ENCODE results near the gene MPND. TPM values are rescaled to one million over a fixed set of nuclear protein-coding genes. Genes with fewer than 3 reads are reported as not detected.

Gene MPND
- 10 to 100 TPM; 10.7 to 27.3 (median 22.6) TPM for total RNA-seq
- 10.4 TPM for total RNA-seq (2013)
- total RNA-seq = 2.9 to 20.3 (median 11.8) reads per million in 29 experiments

- ChIA-PET CTCF (interaction anchor here (0.6 to 2.8 kb wide), 13 partner anchors 9 to 128 kb away, joined by 3 to 39 read pairs (median 4); partner anchors contain the start of genes CHAF1A (in 1 of the 2), HDGFL2 (in 1 of the 2), SH3GL1 (in 1 of the 2) and YJU2 (in 1 of the 2)), POLR2A (interaction anchor here (0.5 to 1.7 kb wide), 9 partner anchors 9 to 274 kb away, joined by 3 to 13 read pairs (median 4); partner anchors contain the start of gene YJU2 (in 1 of the 2))
- 4% methylated on average over 101 of the region's 101 CpGs for WGBS (ENCODE audit: insufficient coverage)
Measured at GRCh38 chr19:4343370-4344307, at the start of gene MPND. MPND (plus strand) TSS chr19:4343562; CDS start chr19:4343594, 32 bp downstream.

DNA sequence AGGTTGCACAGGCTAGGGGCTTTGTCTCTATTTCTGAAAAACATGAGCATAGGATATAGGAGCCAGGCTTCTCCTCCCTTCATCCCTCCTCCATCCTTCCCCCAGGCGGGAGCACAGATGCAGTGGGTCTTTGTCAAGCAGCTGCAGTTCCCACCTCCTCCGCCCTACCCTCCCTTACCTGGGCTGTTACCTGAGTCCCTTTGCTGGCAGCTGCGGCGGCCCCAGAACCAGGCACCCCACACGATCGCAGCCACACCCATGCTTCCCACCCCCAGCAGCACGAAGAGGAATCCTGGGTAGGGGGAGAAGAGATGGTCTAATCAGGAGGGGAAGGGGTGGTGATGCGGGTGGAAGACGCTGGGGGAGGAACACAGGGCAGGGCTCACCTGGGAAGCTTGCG, 49.0 kb upstream of the MPND start:
- Histone ChIP-seq H3K27me3 (replicated peaks in 1 of 2; ENCODE audit: control insufficient read depth in 2 of 2, extremely low read depth in 1 of 2, insufficient read depth in 2 of 2, low read length in 1 of 2) (peaks cover 0 to 16% of the 10 kb centered on the region in 2 experiments), H3K4me3 (ENCODE audit: control insufficient read depth in 1 of 2, extremely low read depth in 1 of 2, low read length in 1 of 2) (no peak overlapping the region), H3K9me3 (no peaks in the 10 kb centered on the region), H3K27ac (ENCODE audit: low read length) (no peak overlapping the region), H3K4me1 (ENCODE audit: control insufficient read depth in 1 of 2, extremely low read depth in 1 of 2, insufficient read depth in 2 of 2, low read length in 2 of 2) (peaks cover 4 to 5% of the 10 kb centered on the region in 2 experiments), H3K36me3 (ENCODE audit: control insufficient read depth in 2 of 2, extremely low read depth in 1 of 2, insufficient read depth in 1 of 2, low read length in 1 of 2) (peaks cover 0 to 13% of the 10 kb centered on the region in 2 donors)
- CTCF ChIA-PET = interaction anchor here in 1 of 2 donors (0.5 kb wide), 1 partner anchor 230 kb away, joined by 4 read pairs; no protein-coding TSS in a partner anchor
- Mint-ChIP-seq H3K36me3 (no peaks in the 10 kb centered on the region), H3K9me3 (no peaks in the 10 kb centered on the region), H3K27me3 (peaks cover 0 to 2% of the 10 kb centered on the region in 2 donors), H3K27ac (no peak overlapping the region), H3K4me1 (peaks cover 5 to 7% (median 5%) of the 10 kb centered on the region in 3 donors), H3K4me3 (no peak overlapping the region)
- 100% methylated on average over 1 of the region's 10 CpGs for WGBS (ENCODE audit: insufficient coverage)
- POLR2A ChIA-PET = no interaction called here
- ATAC-seq (replicated peaks in 1 of 4) (no peak), DNase-seq (no peak)

More at GRCh38 chr19:4343370-4344307, at the start of gene MPND:
- H3K4me3 ChIP-seq (ENCODE audit: control insufficient read depth in 1 of 2, extremely low read depth in 1 of 2, low read length in 1 of 2) = peak within 1 kb of the TSS; percentile 73 to 96
- H3K4me3 Mint-ChIP-seq = peak within 1 kb of the TSS; percentile 84 to 90 (median 89)
- peaks cover 6 to 37% of the 10 kb centered on the region in 2 experiments for H3K4me1 ChIP-seq (ENCODE audit: control insufficient read depth in 1 of 2, extremely low read depth in 1 of 2, insufficient read depth in 2 of 2, low read length in 2 of 2)
- peak within 1 kb of the TSS; percentile 84 to 94 for H3K27ac Mint-ChIP-seq
- H3K36me3 ChIP-seq (ENCODE audit: control insufficient read depth in 2 of 2, extremely low read depth in 1 of 2, insufficient read depth in 1 of 2, low read length in 1 of 2) = peaks cover 0 to 3% of the 10 kb centered on the region in 2 donors
- no peaks in the 10 kb centered on the region for H3K27me3 Mint-ChIP-seq
- no peaks in the 10 kb centered on the region for H3K27me3 ChIP-seq (replicated peaks in 1 of 2; ENCODE audit: control insufficient read depth in 2 of 2, extremely low read depth in 1 of 2, insufficient read depth in 2 of 2, low read length in 1 of 2)
- H3K4me1 Mint-ChIP-seq = peaks cover 23 to 34% (median 31%) of the 10 kb centered on the region in 3 donors
- DNase-seq (peak; percentile 82 to 95 (median 90)), ATAC-seq (replicated peaks in 1 of 4) (peak; percentile 76 to 84 (median 80))
- H3K27ac ChIP-seq (ENCODE audit: low read length) = peak within 1 kb of the TSS; percentile 86
- peaks cover 6% of the 10 kb centered on the region for H3K36me3 Mint-ChIP-seq
- H3K9me3 Mint-ChIP-seq = no peaks in the 10 kb centered on the region
- no peaks in the 10 kb centered on the region for H3K9me3 ChIP-seq

- Histone ChIP-seq H3K4me3 (ENCODE audit: control insufficient read depth in 1 of 2, extremely low read depth in 1 of 2, low read length in 1 of 2) (no peak overlapping the region), H3K36me3 (ENCODE audit: control insufficient read depth in 2 of 2, extremely low read depth in 1 of 2, insufficient read depth in 1 of 2, low read length in 1 of 2) (peaks cover 0 to 13% of the 10 kb centered on the region in 2 donors), H3K9me3 (no peaks in the 10 kb centered on the region), H3K27me3 (replicated peaks in 1 of 2; ENCODE audit: control insufficient read depth in 2 of 2, extremely low read depth in 1 of 2, insufficient read depth in 2 of 2, low read length in 1 of 2) (peaks cover 0 to 16% of the 10 kb centered on the region in 2 experiments), H3K27ac (ENCODE audit: low read length) (no peak overlapping the region), H3K4me1 (ENCODE audit: control insufficient read depth in 1 of 2, extremely low read depth in 1 of 2, insufficient read depth in 2 of 2, low read length in 2 of 2) (peaks cover 6 to 14% of the 10 kb centered on the region in 2 experiments)
- ChIA-PET POLR2A (no interaction called here), CTCF (no interaction called here)
- Mint-ChIP-seq H3K4me3 (no peak overlapping the region), H3K9me3 (no peaks in the 10 kb centered on the region), H3K4me1 (peaks cover 9 to 13% (median 11%) of the 10 kb centered on the region in 3 donors), H3K27me3 (peaks cover 0 to 2% of the 10 kb centered on the region in 2 donors), H3K27ac (no peak overlapping the region), H3K36me3 (no peaks in the 10 kb centered on the region)
- no peak for ATAC-seq (replicated peaks in 1 of 4)
- 73% methylated on average over 4 of the region's 14 CpGs for WGBS (ENCODE audit: insufficient coverage)
- DNase-seq = no peak
Measured at GRCh38 chr19:4295972-4296771, 47.2 kb upstream of the MPND start.

DNA sequence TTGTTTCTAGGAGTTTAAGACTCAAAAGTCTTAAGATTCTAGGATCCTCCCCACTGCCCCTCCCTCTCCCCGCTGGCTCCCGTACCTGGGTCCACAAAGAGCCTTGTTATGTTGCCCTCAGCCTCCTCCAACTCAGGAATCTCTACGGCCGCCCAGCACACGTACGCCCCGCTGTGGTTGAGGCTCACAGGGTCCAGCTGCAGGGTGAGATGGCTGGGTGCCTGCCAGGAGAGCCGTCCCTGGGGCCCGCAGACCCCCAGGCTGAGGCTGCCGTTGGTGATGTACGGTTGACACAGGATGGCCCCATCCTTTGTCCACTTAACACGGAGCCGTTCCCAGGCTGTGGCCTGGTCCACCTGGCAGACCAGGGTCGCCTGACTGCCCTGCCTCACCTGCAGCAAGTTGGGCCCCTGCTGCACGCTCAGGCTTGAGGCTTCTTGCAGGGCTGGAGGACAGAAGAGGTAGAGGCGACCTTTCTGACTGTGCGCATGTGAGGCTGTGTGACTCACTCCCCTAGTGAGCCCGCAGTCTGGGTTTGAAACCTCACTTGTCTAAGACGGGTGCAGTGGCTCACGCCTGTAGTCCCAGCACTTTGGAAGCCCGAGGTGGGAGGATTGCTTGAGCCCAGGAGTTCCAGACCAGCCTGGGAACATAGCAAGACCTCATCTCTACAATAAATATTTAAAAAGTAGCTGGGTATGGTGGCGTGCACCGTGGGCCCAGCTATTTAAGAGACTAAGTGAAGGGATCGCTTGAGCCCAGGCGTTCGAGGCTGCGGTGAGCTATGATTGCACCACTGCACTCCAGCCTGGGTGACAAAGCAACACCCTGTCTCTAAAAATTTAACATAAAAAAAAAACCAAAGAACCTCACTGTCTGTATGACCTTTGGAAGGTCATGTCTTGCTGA, 45.2 kb upstream of the MPND start:
- CTCF ChIA-PET = interaction anchor here in 1 of 2 donors (0.7 kb wide), 1 partner anchor 32 kb away, joined by 3 read pairs; no protein-coding TSS in a partner anchor
- POLR2A ChIA-PET = no interaction called here
- 78% methylated on average over 17 of the region's 27 CpGs for WGBS (ENCODE audit: insufficient coverage)
- H3K27ac ChIP-seq (ENCODE audit: low read length) = no peak overlapping the region
- DNase-seq = peak in 1 of 35 experiments; percentile 5
- no peak overlapping the region for H3K4me3 Mint-ChIP-seq
- H3K36me3 ChIP-seq (ENCODE audit: control insufficient read depth in 2 of 2, extremely low read depth in 1 of 2, insufficient read depth in 1 of 2, low read length in 1 of 2) = peaks cover 0 to 13% of the 10 kb centered on the region in 2 donors
- H3K4me1 ChIP-seq (ENCODE audit: control insufficient read depth in 1 of 2, extremely low read depth in 1 of 2, insufficient read depth in 2 of 2, low read length in 2 of 2) = peaks cover 12 to 28% of the 10 kb centered on the region in 2 experiments
- H3K4me1 Mint-ChIP-seq = peaks cover 26 to 32% (median 27%) of the 10 kb centered on the region in 3 donors
- no peaks in the 10 kb centered on the region for H3K9me3 Mint-ChIP-seq
- H3K4me3 ChIP-seq (ENCODE audit: control insufficient read depth in 1 of 2, extremely low read depth in 1 of 2, low read length in 1 of 2) = no peak overlapping the region
- H3K27me3 Mint-ChIP-seq = peaks cover 0 to 2% of the 10 kb centered on the region in 2 donors
- H3K27ac Mint-ChIP-seq = peak overlapping the region; percentile 77 to 85
- no peaks in the 10 kb centered on the region for H3K36me3 Mint-ChIP-seq
- H3K9me3 ChIP-seq = no peaks in the 10 kb centered on the region
- no peak for ATAC-seq (replicated peaks in 1 of 4)
- H3K27me3 ChIP-seq (replicated peaks in 1 of 2; ENCODE audit: control insufficient read depth in 2 of 2, extremely low read depth in 1 of 2, insufficient read depth in 2 of 2, low read length in 1 of 2) = peaks cover 0 to 16% of the 10 kb centered on the region in 2 experiments

- POLR2A ChIA-PET = no interaction called here
- CTCF ChIA-PET = no interaction called here
Measured at GRCh38 chr19:4298810-4299550, 44.4 kb upstream of the MPND start.

More at GRCh38 chr19:4298810-4299550, 44.4 kb upstream of the MPND start:
- 80% methylated on average over 1 of the region's 8 CpGs for WGBS (ENCODE audit: insufficient coverage)
- no peaks in the 10 kb centered on the region for H3K9me3 Mint-ChIP-seq
- peak overlapping the region; percentile 77 to 85 for H3K27ac Mint-ChIP-seq
- peak overlapping the region in 1 of 2 donors; percentile 15 for H3K4me3 ChIP-seq (ENCODE audit: control insufficient read depth in 1 of 2, extremely low read depth in 1 of 2, low read length in 1 of 2)
- H3K4me1 ChIP-seq (ENCODE audit: control insufficient read depth in 1 of 2, extremely low read depth in 1 of 2, insufficient read depth in 2 of 2, low read length in 2 of 2) = peaks cover 19 to 37% of the 10 kb centered on the region in 2 experiments
- peak overlapping the region in 2 of 3 donors; percentile 44 to 95 for H3K4me3 Mint-ChIP-seq
- no peak for DNase-seq
- peaks cover 0 to 2% of the 10 kb centered on the region in 2 donors for H3K27me3 Mint-ChIP-seq
- no peak overlapping the region for H3K27ac ChIP-seq (ENCODE audit: low read length)
- peaks cover 32 to 38% (median 33%) of the 10 kb centered on the region in 3 donors for H3K4me1 Mint-ChIP-seq
- ATAC-seq (replicated peaks in 1 of 4) = no peak
- no peaks in the 10 kb centered on the region for H3K9me3 ChIP-seq
- H3K36me3 ChIP-seq (ENCODE audit: control insufficient read depth in 2 of 2, extremely low read depth in 1 of 2, insufficient read depth in 1 of 2, low read length in 1 of 2) = peaks cover 0 to 13% of the 10 kb centered on the region in 2 donors
- no peaks in the 10 kb centered on the region for H3K36me3 Mint-ChIP-seq
- H3K27me3 ChIP-seq (replicated peaks in 1 of 2; ENCODE audit: control insufficient read depth in 2 of 2, extremely low read depth in 1 of 2, insufficient read depth in 2 of 2, low read length in 1 of 2) = peaks cover 0 to 19% of the 10 kb centered on the region in 2 experiments
